GM19240 (cell line): ENCODE data around the gene MRM3.
"Not testable (repeated sequence)": the region's sequence is repeated elsewhere in the genome, so short reads cannot be mapped to it uniquely, and the experiment has no call there.

Experiments
- DNase-seq: peaks from one replicate; pipeline ENCODE4 v3.0.0; 2011; ENCODE audit warnings: low spot score; ENCODE audit not compliant: insufficient read length

MRM3 gene

DNA sequence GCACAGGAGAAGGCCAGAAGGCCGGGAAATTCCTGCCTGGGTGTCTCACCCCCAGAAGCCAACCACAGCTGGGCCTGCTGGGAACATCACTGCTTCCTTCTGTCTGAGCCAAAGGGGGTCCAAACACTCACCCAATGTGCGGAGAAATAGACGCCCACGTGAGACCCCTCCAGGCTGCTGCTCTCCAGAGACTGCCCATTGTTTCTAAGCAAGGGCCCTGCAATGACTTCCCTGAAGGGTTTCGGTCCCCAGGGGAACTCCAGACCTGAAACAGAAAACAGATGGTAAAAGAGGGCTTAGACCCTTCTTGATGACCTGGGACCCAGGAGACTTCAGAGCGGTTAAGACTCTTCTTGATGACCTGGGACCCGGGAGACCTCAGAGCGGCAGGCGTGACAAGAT lies 41.3 kb downstream of the MRM3 start:
- DNase-seq: no peak

DNA sequence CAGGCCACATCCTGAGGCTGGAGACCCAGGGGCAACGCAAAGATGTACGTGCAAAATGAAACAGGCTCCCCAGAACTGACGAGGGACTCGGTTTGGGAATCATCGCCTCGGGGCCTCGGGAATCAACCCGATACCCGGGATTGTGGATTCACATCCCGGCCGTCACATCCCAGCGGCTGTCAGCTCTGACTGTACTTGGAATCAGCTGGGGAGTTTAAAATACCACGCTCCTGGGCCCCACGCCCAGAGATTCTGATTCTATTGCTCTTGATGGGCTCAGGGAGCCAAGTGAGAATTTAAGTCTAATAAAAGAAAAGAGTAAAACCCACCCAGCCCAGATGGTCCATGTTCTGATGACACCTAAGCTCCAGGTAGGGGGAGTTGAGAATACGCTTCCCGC lies 42.2 kb downstream of the MRM3 start:
- DNase-seq: no peak

DNA sequence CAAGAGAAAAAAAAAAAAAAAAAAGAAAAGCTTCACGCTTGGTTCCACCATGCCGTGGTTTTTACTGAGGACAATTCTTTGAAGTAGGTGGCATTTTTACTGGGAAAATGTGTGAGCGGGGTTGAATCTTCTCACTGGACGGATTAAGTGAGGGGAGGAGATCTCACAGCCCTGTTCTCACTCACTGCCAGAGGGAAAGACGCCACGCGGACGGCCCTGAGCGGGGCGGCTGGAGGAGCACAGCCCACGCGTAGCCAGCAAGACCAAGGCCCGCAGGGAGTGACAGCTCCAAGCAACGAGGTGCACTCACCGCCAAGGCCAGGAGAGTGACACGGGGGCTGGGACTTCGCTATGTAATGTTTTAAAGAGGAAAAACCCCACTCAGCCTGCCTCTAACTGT lies 43.1 kb downstream of the MRM3 start:
- no peak for DNase-seq

DNA sequence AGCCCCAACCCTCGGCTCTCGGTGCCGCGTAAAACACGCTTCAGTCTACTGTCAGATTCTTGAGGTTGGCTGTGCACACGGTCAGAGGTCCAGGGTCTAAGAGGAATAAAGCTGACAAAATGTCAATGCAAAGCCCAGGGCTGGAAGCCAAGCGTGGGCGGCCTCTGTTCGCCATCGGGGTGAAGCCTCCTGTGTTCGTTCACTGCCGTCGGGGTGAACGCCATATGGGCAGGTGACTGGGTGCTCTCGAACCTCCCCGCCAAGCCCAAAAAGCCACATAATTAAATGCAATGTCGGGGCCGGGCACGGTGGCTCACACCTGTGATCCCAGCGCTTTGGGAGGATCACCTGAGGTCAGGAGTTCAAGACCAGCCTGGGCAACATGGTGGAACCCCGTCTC lies 44.6 kb downstream of the MRM3 start:
- no peak for DNase-seq

DNA sequence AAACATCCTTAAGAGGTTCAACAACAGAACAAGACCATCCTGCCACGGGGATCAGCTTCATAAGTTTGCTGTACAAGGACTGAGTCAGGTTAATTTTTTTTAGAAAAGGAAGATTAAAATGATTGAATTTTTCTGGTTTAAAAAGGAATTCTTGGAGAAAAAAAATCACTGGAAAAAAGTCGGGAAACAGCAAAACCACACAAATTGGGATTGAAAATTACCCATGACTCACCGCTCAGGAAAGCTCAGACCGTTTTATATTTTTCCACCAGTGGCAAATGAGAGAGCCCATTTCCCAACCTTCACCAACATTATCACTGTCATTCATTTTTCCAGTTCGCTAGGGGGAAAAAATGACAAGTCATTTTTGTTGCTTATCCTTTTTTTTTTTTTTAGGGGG lies 46.6 kb downstream of the MRM3 start:
- no peak for DNase-seq

DNA sequence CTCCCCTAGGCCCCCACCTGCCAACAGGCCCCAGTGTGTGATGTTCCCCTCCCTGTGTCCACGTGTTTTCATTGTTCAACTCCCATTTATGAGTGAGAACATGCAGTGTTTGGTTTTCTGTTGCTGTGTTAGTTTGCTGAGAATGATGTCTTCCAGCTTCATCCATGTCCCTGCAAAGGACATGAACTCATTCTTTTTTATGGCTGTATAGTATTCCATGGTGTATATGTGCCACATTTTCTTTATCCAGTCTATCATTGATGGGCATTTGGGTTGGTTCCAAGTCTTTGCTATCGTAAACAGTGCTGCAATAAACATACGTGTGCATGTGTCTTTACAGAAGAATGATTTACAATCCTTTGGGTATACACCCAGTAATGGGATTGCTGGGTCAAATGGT lies 47.5 kb downstream of the MRM3 start:
- DNase-seq: not testable (repeated sequence)

DNA sequence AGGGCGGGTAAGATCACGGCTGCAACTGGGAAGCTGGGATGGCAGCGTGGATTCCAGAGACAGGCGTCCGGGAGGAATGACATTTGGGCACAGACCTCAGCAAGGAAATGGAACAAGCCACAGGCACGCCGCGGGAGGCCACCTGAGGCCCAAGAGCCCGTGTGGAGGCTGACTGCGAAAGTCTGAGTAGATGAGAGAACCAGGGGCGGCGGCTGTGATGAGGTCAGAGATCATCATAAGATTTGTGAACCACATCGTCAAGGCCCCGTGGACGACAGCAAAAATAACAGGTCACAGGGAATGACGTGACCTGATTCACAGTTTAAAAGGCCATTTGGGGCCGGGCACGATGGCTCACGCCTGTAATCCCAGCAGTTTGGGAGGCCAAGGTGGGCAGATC lies 48.2 kb downstream of the MRM3 start:
- no peak for DNase-seq

DNA sequence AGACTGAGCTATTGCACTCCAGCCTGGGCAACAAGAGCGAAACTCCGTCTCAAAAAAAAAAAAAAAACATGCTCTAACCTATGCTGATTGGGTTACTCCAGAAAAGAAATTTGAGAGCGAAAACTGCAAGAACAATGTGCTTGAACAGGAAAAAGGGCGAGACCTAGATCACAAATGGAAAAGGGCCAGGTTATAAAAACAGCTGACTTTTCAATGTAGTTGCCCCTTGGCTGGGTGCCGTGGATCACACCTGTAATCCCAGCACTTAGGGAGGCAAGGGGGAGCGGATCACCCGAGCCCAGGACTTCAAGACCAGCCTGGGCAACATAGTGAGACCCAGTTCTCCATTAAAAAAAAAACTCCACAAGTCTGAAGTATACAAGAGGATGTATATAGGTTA lies 48.8 kb downstream of the MRM3 start:
- no peak for DNase-seq

DNA sequence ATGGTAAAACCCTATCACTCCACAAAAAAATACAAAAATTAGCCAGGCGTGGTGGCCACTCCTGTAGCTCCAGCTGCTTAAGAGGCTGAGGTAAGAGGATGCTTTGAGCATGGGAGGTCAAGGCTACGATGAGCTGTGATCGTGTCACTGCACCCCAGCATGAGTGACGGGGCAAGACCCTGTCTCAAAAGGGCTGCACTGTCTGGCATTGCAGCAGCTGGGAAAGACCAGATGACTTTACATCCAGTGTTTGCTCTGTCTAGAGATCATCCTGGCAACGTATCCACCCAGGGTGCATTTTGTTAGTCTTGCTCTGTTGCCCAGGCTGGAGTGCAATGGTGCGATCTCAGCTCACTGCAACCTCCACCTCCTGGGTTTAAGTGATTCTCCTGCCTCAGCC lies 52.0 kb downstream of the MRM3 start:
- no peak for DNase-seq

DNA sequence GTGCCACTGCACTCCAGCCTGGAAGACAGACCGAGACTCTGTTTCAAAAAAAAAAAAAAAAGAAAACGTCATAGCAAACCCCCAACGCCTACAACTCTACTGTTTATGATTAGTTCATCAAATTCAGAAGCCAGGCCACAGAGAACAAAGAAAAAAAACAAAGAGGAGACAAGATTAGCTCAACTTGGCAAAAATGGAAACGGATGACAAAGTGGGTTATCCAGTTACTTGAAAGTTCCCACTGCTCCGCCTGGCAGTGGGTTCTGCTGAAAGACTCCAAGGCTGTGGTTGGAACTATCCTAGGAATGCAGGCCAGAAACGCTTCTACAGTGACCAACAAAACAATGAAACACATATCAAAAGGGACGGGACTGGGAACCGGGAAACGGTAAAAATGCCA lies 53.1 kb downstream of the MRM3 start:
- no peak for DNase-seq

DNA sequence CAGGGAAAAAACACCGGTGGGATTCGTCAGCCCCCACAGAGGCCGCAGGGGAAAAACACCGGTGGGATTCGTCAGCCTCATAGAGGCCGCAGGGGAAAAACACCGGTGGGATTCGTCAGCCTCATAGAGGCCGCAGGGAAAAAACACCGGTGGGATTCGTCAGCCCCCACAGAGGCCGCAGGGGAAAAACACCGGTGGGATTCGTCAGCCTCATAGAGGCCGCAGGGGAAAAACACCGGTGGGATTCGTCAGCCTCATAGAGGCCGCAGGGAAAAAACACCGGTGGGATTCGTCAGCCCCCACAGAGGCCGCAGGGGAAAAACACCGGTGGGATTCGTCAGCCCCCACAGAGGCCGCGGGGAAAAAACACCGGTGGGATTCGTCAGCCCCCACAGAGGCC lies 53.6 kb downstream of the MRM3 start:
- not testable (repeated sequence) for DNase-seq

DNA sequence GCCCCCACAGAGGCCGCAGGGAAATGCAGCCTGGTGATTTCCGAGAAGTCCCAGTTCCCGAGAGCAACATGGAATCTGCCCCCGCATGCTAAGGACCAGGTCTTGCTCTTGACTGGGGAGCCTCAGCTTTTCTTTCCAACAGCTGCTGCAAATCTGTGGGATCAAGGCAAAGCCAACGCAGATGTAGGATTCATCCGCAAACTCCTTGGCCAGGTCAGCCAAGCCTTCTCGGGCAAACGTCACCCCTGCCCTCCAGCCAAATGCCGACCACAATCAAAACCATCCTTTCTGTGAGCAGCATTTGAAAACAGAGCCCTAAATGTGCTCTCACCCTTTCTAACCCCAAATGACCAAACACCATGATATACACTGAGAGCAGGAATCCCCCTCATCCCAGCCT lies 54.0 kb downstream of the MRM3 start:
- DNase-seq: no peak

DNA sequence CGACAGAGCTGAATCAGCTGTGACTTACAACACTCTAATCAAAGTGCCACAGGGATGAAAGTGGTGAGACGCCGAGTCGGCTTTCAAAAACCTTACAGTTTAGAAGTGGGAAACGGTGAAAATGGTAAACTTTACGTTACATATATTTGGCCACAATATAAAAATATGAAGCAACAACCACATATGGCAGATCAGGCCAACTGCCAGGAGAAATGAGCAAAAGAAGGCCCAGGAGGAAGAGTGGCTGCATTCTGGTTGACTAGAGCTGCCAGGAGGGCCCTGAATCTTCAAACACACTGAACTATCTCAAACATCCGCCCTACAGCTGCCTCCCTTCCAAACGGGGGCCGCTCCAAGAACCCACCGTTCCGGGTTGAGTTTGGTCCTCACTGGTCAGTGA lies 56.3 kb downstream of the MRM3 start:
- no peak for DNase-seq

DNA sequence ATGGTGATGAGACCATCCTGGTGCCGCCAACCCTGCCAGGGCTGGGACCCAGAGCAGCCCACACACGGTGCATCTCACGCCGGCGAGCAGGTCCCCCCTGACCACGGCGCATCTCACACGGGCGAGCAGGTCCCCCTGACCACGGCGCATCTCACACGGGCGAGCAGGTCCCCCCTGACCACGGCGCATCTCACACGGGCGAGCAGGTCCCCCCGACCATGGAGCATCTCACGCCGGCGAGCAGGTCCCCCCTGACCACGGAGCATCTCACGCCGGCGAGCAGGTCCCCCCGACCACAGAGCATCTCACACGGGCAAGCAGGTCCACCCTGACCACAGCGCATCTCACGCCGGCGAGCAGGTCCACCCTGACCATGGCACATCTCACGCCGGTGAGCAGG lies 59.2 kb downstream of the MRM3 start:
- DNase-seq: no peak
